ENCODE results near the gene PIEZO2.

The PIEZO2 gene

DNA sequence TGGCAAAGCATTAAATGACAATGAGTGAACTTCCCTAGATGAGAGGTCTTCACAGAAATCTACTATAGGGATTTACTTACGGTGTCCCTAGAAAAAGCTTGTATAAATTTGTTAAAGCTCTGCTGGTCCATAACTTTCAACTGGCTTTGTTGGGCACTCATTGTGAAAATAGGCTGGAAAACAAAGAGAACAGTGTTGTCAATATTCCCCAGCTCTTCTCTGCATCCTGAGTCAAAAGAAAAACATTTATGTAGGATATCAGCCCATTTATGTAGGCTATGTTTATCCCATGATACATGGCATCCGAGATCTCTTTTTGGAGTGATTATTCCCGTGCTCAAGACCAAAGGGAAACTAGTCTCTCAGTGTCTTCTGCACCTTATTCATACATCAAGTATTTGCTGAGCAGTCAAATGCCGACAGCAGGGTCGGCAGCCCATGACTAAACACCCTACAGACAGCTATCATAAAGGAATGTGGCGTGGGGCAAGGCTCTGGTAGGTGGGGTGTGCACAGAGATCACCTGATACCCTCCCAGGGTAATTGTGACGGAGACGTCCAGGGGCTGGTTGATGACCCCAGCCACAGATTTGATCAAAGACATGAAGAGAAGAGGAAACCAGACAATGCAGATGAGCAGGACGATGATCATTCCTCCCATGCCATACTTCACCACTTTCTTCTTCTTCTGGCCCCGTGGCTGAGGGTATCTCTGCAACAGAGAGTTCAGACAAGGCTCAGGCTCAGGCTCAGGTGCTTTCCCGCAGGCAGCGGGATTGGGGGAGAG is 467.6 kb downstream of the PIEZO2 start:
- H3K27me3 ChIP-seq = no peaks in the 10 kb centered on the region
- TF ChIP-seq Cebpa-rat (IDR thresholded peaks at IDR 0.05) = no peak

GRCh38 chr18:10680271-10680596 is 469.1 kb downstream of the PIEZO2 start:
- no peak for TF ChIP-seq Cebpa-rat (IDR thresholded peaks at IDR 0.05)

More for the DNA sequence above, 467.6 kb downstream of the PIEZO2 start:
- Histone ChIP-seq H3K9ac (no peak overlapping the region), H3K4me1 (no peaks in the 10 kb centered on the region), H3K4me3 (no peak overlapping the region), H4K20me1 (no peaks in the 10 kb centered on the region), H3K9me3 (replicated peaks in 1 of 11) (no peaks in the 10 kb centered on the region), H3K4me2 (no peak overlapping the region), H3K27ac (no peak overlapping the region), H3K36me3 (no peaks in the 10 kb centered on the region)

GRCh38 chr18:10679557-10680270 is 469.7 kb downstream of the PIEZO2 start:
- TF ChIP-seq Cebpa-rat (IDR thresholded peaks at IDR 0.05) = no peak
- no peak overlapping the region for H3K4me3 ChIP-seq
- H3K4me2 ChIP-seq = no peak overlapping the region
- no peak overlapping the region for H3K27ac ChIP-seq
- H3K36me3 ChIP-seq = no peaks in the 10 kb centered on the region
- H3K4me1 ChIP-seq = no peaks in the 10 kb centered on the region
- no peaks in the 10 kb centered on the region for H3K27me3 ChIP-seq
- H3K9ac ChIP-seq = no peak overlapping the region
- no peaks in the 10 kb centered on the region for H3K9me3 ChIP-seq (replicated peaks in 1 of 11)
- H4K20me1 ChIP-seq = no peaks in the 10 kb centered on the region

More at GRCh38 chr18:10680271-10680596, 469.1 kb downstream of the PIEZO2 start:
- Histone ChIP-seq H3K9me3 (replicated peaks in 1 of 11) (no peaks in the 10 kb centered on the region), H3K9ac (no peak overlapping the region), H3K4me1 (no peaks in the 10 kb centered on the region), H3K27ac (no peak overlapping the region), H3K4me3 (no peak overlapping the region), H3K4me2 (no peak overlapping the region), H3K36me3 (no peaks in the 10 kb centered on the region), H3K27me3 (no peaks in the 10 kb centered on the region), H4K20me1 (no peaks in the 10 kb centered on the region)

GRCh38 chr18:10671441-10671840 is 477.9 kb downstream of the PIEZO2 start:
- H3K36me3 ChIP-seq = no peaks in the 10 kb centered on the region
- no peaks in the 10 kb centered on the region for H4K20me1 ChIP-seq
- no peaks in the 10 kb centered on the region for H3K9me3 ChIP-seq (replicated peaks in 1 of 11)
- no peaks in the 10 kb centered on the region for H3K27me3 ChIP-seq
- H3K9ac ChIP-seq = no peak overlapping the region
- no peak overlapping the region for H3K4me3 ChIP-seq
- TF ChIP-seq Cebpa-rat (IDR thresholded peaks at IDR 0.05) = no peak
- H3K4me1 ChIP-seq = no peaks in the 10 kb centered on the region
- no peak overlapping the region for H3K4me2 ChIP-seq
- H3K27ac ChIP-seq = no peak overlapping the region

- no peak for TF ChIP-seq Cebpa-rat (IDR thresholded peaks at IDR 0.05)
- H3K4me2 ChIP-seq = no peak overlapping the region
- no peaks in the 10 kb centered on the region for H3K27me3 ChIP-seq
- no peaks in the 10 kb centered on the region for H4K20me1 ChIP-seq
- no peak overlapping the region for H3K4me3 ChIP-seq
- no peaks in the 10 kb centered on the region for H3K36me3 ChIP-seq
- no peaks in the 10 kb centered on the region for H3K9me3 ChIP-seq (replicated peaks in 1 of 11)
- no peaks in the 10 kb centered on the region for H3K4me1 ChIP-seq
- H3K27ac ChIP-seq = no peak overlapping the region
- H3K9ac ChIP-seq = no peak overlapping the region
These were observed 478.5 kb downstream of the PIEZO2 start for GRCh38 chr18:10670856-10671255.

- H3K4me3 ChIP-seq = no peak overlapping the region
- no peak for TF ChIP-seq Cebpa-rat (IDR thresholded peaks at IDR 0.05)
- no peaks in the 10 kb centered on the region for H3K4me1 ChIP-seq
- no peaks in the 10 kb centered on the region for H3K36me3 ChIP-seq
- H3K27me3 ChIP-seq = no peaks in the 10 kb centered on the region
- no peak overlapping the region for H3K9ac ChIP-seq
- no peaks in the 10 kb centered on the region for H3K9me3 ChIP-seq (replicated peaks in 1 of 11)
- no peaks in the 10 kb centered on the region for H4K20me1 ChIP-seq
- H3K4me2 ChIP-seq = no peak overlapping the region
- no peak overlapping the region for H3K27ac ChIP-seq
These were observed 479.8 kb downstream of the PIEZO2 start for GRCh38 chr18:10669441-10670100.

GRCh38 chr18:10663750-10664149 is 485.6 kb downstream of the PIEZO2 start:
- H3K9ac ChIP-seq = no peak overlapping the region
- no peaks in the 10 kb centered on the region for H4K20me1 ChIP-seq
- no peak for TF ChIP-seq Cebpa-rat (IDR thresholded peaks at IDR 0.05)
- H3K36me3 ChIP-seq = no peaks in the 10 kb centered on the region
- H3K4me1 ChIP-seq = peaks cover 0 to 8% (median 0%) of the 10 kb centered on the region in 10 experiments; a peak in 4 of 20 replicates
- H3K4me2 ChIP-seq = no peak overlapping the region
- no peaks in the 10 kb centered on the region for H3K27me3 ChIP-seq
- H3K9me3 ChIP-seq (replicated peaks in 1 of 11) = no peaks in the 10 kb centered on the region
- no peak overlapping the region for H3K4me3 ChIP-seq
- no peak overlapping the region for H3K27ac ChIP-seq

- Histone ChIP-seq H3K9ac (no peak overlapping the region), H4K20me1 (no peaks in the 10 kb centered on the region), H3K9me3 (replicated peaks in 1 of 11) (no peaks in the 10 kb centered on the region), H3K36me3 (no peaks in the 10 kb centered on the region), H3K4me3 (no peak overlapping the region), H3K4me1 (peaks cover 0 to 8% (median 0%) of the 10 kb centered on the region in 10 experiments; a peak in 4 of 20 replicates), H3K27ac (no peak overlapping the region), H3K4me2 (no peak overlapping the region), H3K27me3 (no peaks in the 10 kb centered on the region)
- TF ChIP-seq Cebpa-rat (IDR thresholded peaks at IDR 0.05) = no peak
These were observed 488.1 kb downstream of the PIEZO2 start for GRCh38 chr18:10661317-10661716.

DNA sequence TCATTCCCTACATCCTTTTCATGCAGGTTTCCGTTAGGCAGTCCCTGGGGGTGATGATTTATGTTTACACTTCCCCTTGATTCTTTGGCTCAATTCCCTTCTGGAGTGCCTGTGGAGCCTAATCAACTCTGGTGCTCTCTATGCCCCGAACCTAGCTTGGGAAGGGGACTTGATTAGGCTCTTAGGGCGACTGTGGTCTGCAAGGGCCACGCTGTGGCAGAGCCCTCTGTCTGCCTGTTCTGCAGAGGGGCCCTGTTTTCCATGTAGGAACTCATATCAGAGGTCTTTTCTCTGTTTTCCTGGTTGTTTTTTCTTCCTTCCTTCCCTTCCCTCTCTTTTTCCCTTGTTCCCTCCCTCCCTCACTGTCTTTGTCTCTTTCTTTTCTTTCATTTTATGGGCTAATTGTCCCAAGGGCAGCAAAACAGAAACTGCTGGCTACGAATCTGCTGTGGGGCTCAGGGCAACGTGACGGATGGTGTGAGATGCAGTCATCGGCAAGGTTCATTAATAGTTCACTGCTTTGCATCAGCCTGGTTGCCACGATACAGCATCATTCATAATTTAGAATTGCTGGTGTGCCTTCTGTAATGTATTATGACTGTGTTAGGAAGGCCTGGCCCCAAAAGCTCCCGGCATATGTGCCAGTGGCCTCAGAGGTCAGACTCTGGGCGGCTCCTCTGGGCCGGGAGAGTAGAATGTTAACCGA is 489.0 kb downstream of the PIEZO2 start:
- H3K9ac ChIP-seq = no peak overlapping the region
- H3K4me3 ChIP-seq = no peak overlapping the region
- no peak for TF ChIP-seq Cebpa-rat (IDR thresholded peaks at IDR 0.05)
- H3K4me2 ChIP-seq = peak overlapping the region in 5 of 11 experiments; percentile 3 to 38 (median 15); a peak in 2 of 22 replicates
- H3K27ac ChIP-seq = no peak overlapping the region
- H3K9me3 ChIP-seq (replicated peaks in 1 of 11) = no peaks in the 10 kb centered on the region
- H3K4me1 ChIP-seq = peaks cover 0 to 8% (median 0%) of the 10 kb centered on the region in 10 experiments; a peak in 4 of 20 replicates
- no peaks in the 10 kb centered on the region for H3K36me3 ChIP-seq
- H3K27me3 ChIP-seq = no peaks in the 10 kb centered on the region
- H4K20me1 ChIP-seq = no peaks in the 10 kb centered on the region
